Activated T-cell treated with anti-CD3 and anti-CD28 coated beads for 48 hours (primary cell): ENCODE results near the gene ZIC2.

ENCODE experiments used
- DNase-seq: peaks from one replicate; pipeline ENCODE4 v3.0.0-alpha.2; 2020; ENCODE audit warnings: low read depth

ZIC2 gene

GRCh38 chr13:99974296-99974938 is 7.2 kb upstream of the ZIC2 start:
- DNase-seq, result no peak

- no peak for DNase-seq
Observed at GRCh38 chr13:99974939-99975561, 6.5 kb upstream of the ZIC2 start.

- no peak for DNase-seq
Observed at GRCh38 chr13:99975626-99976025, 6.0 kb upstream of the ZIC2 start.

GRCh38 chr13:99976575-99976974 is 5.0 kb upstream of the ZIC2 start:
- DNase-seq, result no peak

- no peak for DNase-seq
Observed at GRCh38 chr13:99977334-99977911, 4.2 kb upstream of the ZIC2 start.

GRCh38 chr13:99977912-99978798 is 3.4 kb upstream of the ZIC2 start:
- no peak for DNase-seq

GRCh38 chr13:99978799-99979452 is 2.7 kb upstream of the ZIC2 start:
- no peak for DNase-seq

- no peak for DNase-seq
Observed at GRCh38 chr13:99979453-99980200, 2.0 kb upstream of the ZIC2 start.

GRCh38 chr13:99980201-99980823 is 1.3 kb upstream of the ZIC2 start:
- peak; percentile 61 for DNase-seq

- DNase-seq, result no peak
Observed at GRCh38 chr13:99980824-99981734, 505 bp upstream of the ZIC2 start.

- DNase-seq, result no peak
Observed at GRCh38 chr13:99982036-99982730, 599 bp downstream of the ZIC2 start.

GRCh38 chr13:99982731-99983498 is 1.3 kb downstream of the ZIC2 start:
- DNase-seq, result no peak

GRCh38 chr13:99983499-99984401 is 2.2 kb downstream of the ZIC2 start:
- no peak for DNase-seq

- DNase-seq, result no peak
Observed at GRCh38 chr13:99984461-99985240, 3.1 kb downstream of the ZIC2 start.

- no peak for DNase-seq
Observed at GRCh38 chr13:99985241-99985874, 3.8 kb downstream of the ZIC2 start.

- DNase-seq, result no peak
Observed at GRCh38 chr13:99985886-99986527, 4.4 kb downstream of the ZIC2 start.
